Parathyroid adenoma (tissue), 2 donors: ENCODE data around the gene PROSER2.

Source experiments
- H2AFZ ChIP-seq: fragments of 300-600 bp; sonication (generic); one replicate; pipeline ENCODE4 v1.7.0; 2017; ENCODE audit warnings: antibody characterized with exemption, mild to moderate bottlenecking
- H3K27ac ChIP-seq: fragments of 300-600 bp; sonication (generic); one replicate; pipeline ENCODE4 v1.7.0; 2017
- H3K27me3 ChIP-seq: fragments of 300-600 bp; sonication (generic); one replicate; pipeline ENCODE4 v1.7.0; 2017; ENCODE audit warnings: low read length; ENCODE audit not compliant: control insufficient read depth, insufficient read depth
- H3K36me3 ChIP-seq: fragments of 300-600 bp; sonication (generic); one replicate; pipeline ENCODE4 v1.7.0; 2017; ENCODE audit warnings: low read length; ENCODE audit not compliant: control insufficient read depth, insufficient read depth
- H3K4me1 ChIP-seq: fragments of 300-600 bp; sonication (generic); one replicate; pipeline ENCODE4 v1.7.0; 2017; ENCODE audit warnings: control low read depth
- H3K4me2 ChIP-seq: fragments of 300-600 bp; sonication (generic); one replicate; pipeline ENCODE4 v1.7.0; 2017; ENCODE audit warnings: low read length
- H3K4me3 ChIP-seq: fragments of 300-600 bp; sonication (generic); one replicate; pipeline ENCODE4 v1.7.0; 2017; ENCODE audit warnings: low read depth, low read length
- H3K79me2 ChIP-seq: fragments of 300-600 bp; sonication (generic); one replicate; pipeline ENCODE4 v1.7.0; 2017; ENCODE audit warnings: control low read depth
- H3K9ac ChIP-seq: fragments of 300-600 bp; sonication (generic); one replicate; pipeline ENCODE4 v1.7.0; 2017; ENCODE audit warnings: mild to moderate bottlenecking
- H3K9me3 ChIP-seq: fragments of 300-600 bp; sonication (generic); one replicate; pipeline ENCODE4 v1.7.0; 2017; ENCODE audit warnings: low read length; ENCODE audit not compliant: control insufficient read depth
- CTCF ChIP-seq: fragments of 300-600 bp; sonication (generic); IDR thresholded peaks from one replicate; pipeline ENCODE4 v1.7.0; 2017; ENCODE audit warnings: antibody characterized with exemption, mild to moderate bottlenecking
- donor health status: primary hyperparathyroidism.

The PROSER2 gene

GRCh38 chr10:11819027-11819426 is 4.1 kb upstream of the PROSER2 start:
- no peak overlapping the region for H3K4me3 ChIP-seq
- no peaks in the 10 kb centered on the region for H3K79me2 ChIP-seq
- H2AFZ ChIP-seq, result no peak overlapping the region
- H3K9ac ChIP-seq, result no peak overlapping the region
- no peak overlapping the region for H3K4me2 ChIP-seq
- TF ChIP-seq CTCF, result no peak
- no peaks in the 10 kb centered on the region for H3K4me1 ChIP-seq
- no peak overlapping the region for H3K27ac ChIP-seq
- H3K36me3 ChIP-seq, result no peaks in the 10 kb centered on the region
- H3K9me3 ChIP-seq, result no peaks in the 10 kb centered on the region
- no peaks in the 10 kb centered on the region for H3K27me3 ChIP-seq

GRCh38 chr10:11822026-11822756 is 965 bp upstream of the PROSER2 start:
- no peak overlapping the region for H3K27ac ChIP-seq
- no peak overlapping the region for H2AFZ ChIP-seq
- no peaks in the 10 kb centered on the region for H3K27me3 ChIP-seq
- no peaks in the 10 kb centered on the region for H3K9me3 ChIP-seq
- no peak overlapping the region for H3K4me2 ChIP-seq
- H3K9ac ChIP-seq, result no peak overlapping the region
- H3K4me1 ChIP-seq, result no peaks in the 10 kb centered on the region
- no peaks in the 10 kb centered on the region for H3K36me3 ChIP-seq
- no peaks in the 10 kb centered on the region for H3K79me2 ChIP-seq
- TF ChIP-seq CTCF, result no peak
- no peak overlapping the region for H3K4me3 ChIP-seq

- no peak for TF ChIP-seq CTCF
- no peak overlapping the region for H3K9ac ChIP-seq
- H3K27ac ChIP-seq, result no peak overlapping the region
These were observed 391 bp upstream of the PROSER2 start for GRCh38 chr10:11822809-11823121.

GRCh38 chr10:11823989-11824346 is 812 bp downstream of the PROSER2 start:
- Histone ChIP-seq H3K4me1 (no peaks in the 10 kb centered on the region), H3K36me3 (no peaks in the 10 kb centered on the region), H3K4me2 (peak overlapping the region; percentile 64), H3K27ac (no peak overlapping the region), H3K4me3 (peak overlapping the region; percentile 40), H3K27me3 (no peaks in the 10 kb centered on the region), H3K9ac (no peak overlapping the region), H3K9me3 (no peaks in the 10 kb centered on the region), H3K79me2 (no peaks in the 10 kb centered on the region), H2AFZ (peak overlapping the region; percentile 11)
- TF ChIP-seq CTCF, result no peak

More at GRCh38 chr10:11822809-11823121, 391 bp upstream of the PROSER2 start:
- H3K4me3 ChIP-seq, result peak overlapping the region; percentile 40
- H3K4me2 ChIP-seq, result peak overlapping the region; percentile 64
- H3K4me1 ChIP-seq, result no peaks in the 10 kb centered on the region
- H3K79me2 ChIP-seq, result no peaks in the 10 kb centered on the region
- peak overlapping the region; percentile 45 for H2AFZ ChIP-seq
- H3K36me3 ChIP-seq, result no peaks in the 10 kb centered on the region
- H3K9me3 ChIP-seq, result no peaks in the 10 kb centered on the region
- H3K27me3 ChIP-seq, result no peaks in the 10 kb centered on the region

- TF ChIP-seq CTCF, result no peak
- Histone ChIP-seq H3K79me2 (no peaks in the 10 kb centered on the region), H3K36me3 (no peaks in the 10 kb centered on the region), H3K9me3 (no peaks in the 10 kb centered on the region), H3K9ac (no peak overlapping the region), H3K4me1 (no peaks in the 10 kb centered on the region), H3K4me2 (no peak overlapping the region), H3K4me3 (no peak overlapping the region), H3K27ac (no peak overlapping the region), H3K27me3 (no peaks in the 10 kb centered on the region), H2AFZ (no peak overlapping the region)
These were observed 1.2 kb downstream of the PROSER2 start for GRCh38 chr10:11824376-11824775.
